Esophagus squamous epithelium (tissue), 4 donors: ENCODE measurements around the gene TSHB.

Experiments used
- CTCF ChIP-seq, 6 experiments: fragments of 450-650 bp in 4 of 6; fragments of 200-600 bp in 2 of 6; sonication (generic) in 2 of 6; IDR thresholded peaks; one replicate each; pipeline ENCODE4 v1.5.1; 2016 to 2019; ENCODE audit warnings: antibody characterized with exemption in 6 of 6, mild to moderate bottlenecking in 4 of 6, moderate library complexity in 4 of 6
- POLR2A ChIP-seq, 4 donors: fragments of 450-650 bp; IDR thresholded peaks; one replicate each; pipeline ENCODE4 v1.6.1; 2017; ENCODE audit warnings: antibody characterized with exemption in 4 of 4, mild to moderate bottlenecking in 4 of 4, moderate library complexity in 3 of 4

GRCh38 chr1:114982251-114982650, 47.4 kb upstream of the TSHB start:
- no peak for TF ChIP-seq CTCF (IDR thresholded peaks at IDR 0.05)
- no peak for TF ChIP-seq POLR2A (IDR thresholded peaks at IDR 0.05)
